Measurements from ENCODE around the gene ANKS1A. TPM values are rescaled to one million over a fixed set of nuclear protein-coding genes. Genes with fewer than 3 reads are reported as not detected.

Gene ANKS1A
- total and polyA plus RNA-seq, 2 of the 4 experiments (the other 2 are of a cell fraction), result 7.2 to 7.5 TPM

DNA sequence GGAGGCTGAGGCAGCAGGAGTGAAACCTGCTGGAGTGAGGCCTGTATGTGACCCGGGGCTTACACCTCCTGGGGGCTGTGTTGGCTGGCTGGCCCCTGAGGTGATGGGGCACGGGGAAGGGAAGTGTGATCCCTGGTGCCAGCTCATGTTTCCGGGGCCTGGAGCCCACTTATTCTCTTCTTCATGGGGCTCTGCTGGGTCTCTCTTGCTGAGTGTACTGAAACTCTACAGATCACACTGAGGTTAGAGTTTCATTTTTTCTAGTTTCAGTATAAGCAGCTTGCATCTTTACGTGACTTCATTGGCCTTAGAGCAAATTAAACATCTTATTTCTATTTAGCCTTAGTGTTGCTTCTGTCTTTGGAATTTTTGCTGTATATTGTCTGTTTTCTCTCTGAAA lies 96.2 kb downstream of the ANKS1A start:
- Histone ChIP-seq H3K27ac (ENCODE audit: insufficient read depth, low read length) (no peak overlapping the region), H3K79me1 (ENCODE audit: low read depth in 1 of 2, low read length in 2 of 2) (0 out of 4 replicates have a peak, but pooled peaks cover 0 to 5% of the 10 kb centered on the region in 2 experiments), H3K4me3 (ENCODE audit: insufficient read depth, low read depth, low read length) (no peak overlapping the region), H3K9me1 (ENCODE audit: insufficient read depth, low read length) (peaks cover 13% of the 10 kb centered on the region), H3K14ac (replicated peaks; ENCODE audit: low read depth, low read length) (no peak overlapping the region), H3K4me1 (ENCODE audit: control insufficient read depth, insufficient read depth, low read length) (peaks cover 8% of the 10 kb centered on the region), H4K20me1 (ENCODE audit: insufficient read depth, low read length) (no peaks in the 10 kb centered on the region; the same call in 1 of the 2 replicates), H3K56ac (ENCODE audit: extremely low read depth, insufficient read depth, low read length) (no peak overlapping the region), H4K8ac (ENCODE audit: low read depth in 2 of 2, low read length in 2 of 2) (no peak overlapping the region), H4K5ac (ENCODE audit: low read depth, low read length) (no peak overlapping the region), H2AK9ac (replicated peaks; ENCODE audit: low read depth, low read length, poor library complexity) (no peak overlapping the region), H3K36me3 (ENCODE audit: control insufficient read depth, insufficient read depth, low read length) (0 out of 2 replicates have a peak, but pooled peaks cover 4% of the 10 kb centered on the region), H2BK5ac (ENCODE audit: low read depth, low read length, poor library complexity, severe bottlenecking) (no peak overlapping the region), H3K9ac (ENCODE audit: low read depth, low read length) (no peak overlapping the region), H2AK5ac (ENCODE audit: low read depth, low read length) (no peak overlapping the region), H2AFZ (replicated peaks; ENCODE audit: low read length, poor library complexity) (no peak overlapping the region), H3K27me3 (ENCODE audit: control insufficient read depth, insufficient read depth, low read length) (no peaks in the 10 kb centered on the region), H3K23ac (ENCODE audit: low read depth, low read length) (no peak overlapping the region), H2BK15ac (ENCODE audit: low read depth, low read length) (no peak overlapping the region), H4K91ac (ENCODE audit: insufficient read depth, low read depth, low read length) (no peak overlapping the region), H2BK20ac (ENCODE audit: low read depth, low read length) (no peak overlapping the region), H3K4ac (ENCODE audit: low read depth, low read length) (no peak overlapping the region), H3K9me3 (ENCODE audit: control insufficient read depth, insufficient read depth, low read length) (no peaks in the 10 kb centered on the region), H3K4me2 (ENCODE audit: low read depth, low read length) (no peak overlapping the region), H3K18ac (ENCODE audit: low read depth, low read length) (no peak overlapping the region), H2BK120ac (ENCODE audit: low read depth, low read length) (no peak overlapping the region)
- dilution Hi-C loops (cut with HindIII; ENCODE audit: low sequenced_read_pairs, unreplicated experiment) (no loop called here), in situ Hi-C loops (cut with MboI; ENCODE audit: low sequenced_read_pairs) (loop anchor here (5.0 to 10.0 kb wide), 3 partner anchors 152 to 257 kb away; no protein-coding TSS in a partner anchor), intact Hi-C loops (cut with micrococcal nuclease) (no loop called here)
- CTCF ChIA-PET, result interaction anchor here (1.5 kb wide), 1 partner anchor 155 kb away, joined by 5 read pairs; no protein-coding TSS in a partner anchor
- no TSS peak for BruUV-seq (replicated peaks)
- POLR2A ChIA-PET (ENCODE audit: unreplicated experiment), result no interaction called here
- no peak for ATAC-seq (ENCODE audit: low read depth)
- WGBS, 2 experiments (ENCODE audit: extremely low coverage in 2 of 2, insufficient read length in 1 of 2), result 100% methylated on average over 1 of the region's 4 CpGs; no CpG with 5 or more reads in 1 of the 2 experiments
- DNase-seq, result no peak
- TF ChIP-seq FOS (IDR thresholded peaks at IDR 0.05; ENCODE audit: low read depth, low read length) (no peak), MAZ (IDR thresholded peaks at IDR 0.05; ENCODE audit: borderline replicate concordance, low read depth, low read length) (no peak), RFX5 (IDR thresholded peaks at IDR 0.05; ENCODE audit: low read depth, low read length) (no peak), RAD21 (IDR thresholded peaks at IDR 0.05; ENCODE audit: low read length) (no peak), CEBPB (IDR thresholded peaks at IDR 0.05; ENCODE audit: low read depth, low read length) (no peak), RCOR1 (IDR thresholded peaks at IDR 0.05; ENCODE audit: insufficient replicate concordance, low read length) (no peak), SMC3 (IDR thresholded peaks at IDR 0.05; ENCODE audit: low read depth, low read length) (no peak), BHLHE40 (IDR thresholded peaks at IDR 0.05; ENCODE audit: low read depth, low read length) (no peak), CHD1 (IDR thresholded peaks at IDR 0.05; ENCODE audit: low read depth, low read length) (no peak), NFE2L2 (IDR thresholded peaks at IDR 0.05; ENCODE audit: low read depth, low read length) (no peak), POLR2A (IDR thresholded peaks at IDR 0.05; ENCODE audit: low read depth, low read length) (no peak)
- TF ChIP-seq, protein P1, sequence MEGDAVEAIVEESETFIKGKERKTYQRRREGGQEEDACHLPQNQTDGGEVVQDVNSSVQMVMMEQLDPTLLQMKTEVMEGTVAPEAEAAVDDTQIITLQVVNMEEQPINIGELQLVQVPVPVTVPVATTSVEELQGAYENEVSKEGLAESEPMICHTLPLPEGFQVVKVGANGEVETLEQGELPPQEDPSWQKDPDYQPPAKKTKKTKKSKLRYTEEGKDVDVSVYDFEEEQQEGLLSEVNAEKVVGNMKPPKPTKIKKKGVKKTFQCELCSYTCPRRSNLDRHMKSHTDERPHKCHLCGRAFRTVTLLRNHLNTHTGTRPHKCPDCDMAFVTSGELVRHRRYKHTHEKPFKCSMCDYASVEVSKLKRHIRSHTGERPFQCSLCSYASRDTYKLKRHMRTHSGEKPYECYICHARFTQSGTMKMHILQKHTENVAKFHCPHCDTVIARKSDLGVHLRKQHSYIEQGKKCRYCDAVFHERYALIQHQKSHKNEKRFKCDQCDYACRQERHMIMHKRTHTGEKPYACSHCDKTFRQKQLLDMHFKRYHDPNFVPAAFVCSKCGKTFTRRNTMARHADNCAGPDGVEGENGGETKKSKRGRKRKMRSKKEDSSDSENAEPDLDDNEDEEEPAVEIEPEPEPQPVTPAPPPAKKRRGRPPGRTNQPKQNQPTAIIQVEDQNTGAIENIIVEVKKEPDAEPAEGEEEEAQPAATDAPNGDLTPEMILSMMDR (conservative IDR thresholded peaks at IDR 0.05; ENCODE audit: low read depth, low read length), result no peak
- TF ChIP-seq, protein P2, sequence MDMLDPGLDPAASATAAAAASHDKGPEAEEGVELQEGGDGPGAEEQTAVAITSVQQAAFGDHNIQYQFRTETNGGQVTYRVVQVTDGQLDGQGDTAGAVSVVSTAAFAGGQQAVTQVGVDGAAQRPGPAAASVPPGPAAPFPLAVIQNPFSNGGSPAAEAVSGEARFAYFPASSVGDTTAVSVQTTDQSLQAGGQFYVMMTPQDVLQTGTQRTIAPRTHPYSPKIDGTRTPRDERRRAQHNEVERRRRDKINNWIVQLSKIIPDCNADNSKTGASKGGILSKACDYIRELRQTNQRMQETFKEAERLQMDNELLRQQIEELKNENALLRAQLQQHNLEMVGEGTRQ (IDR thresholded peaks at IDR 0.05; ENCODE audit: low read depth, low read length), result no peak
- TF ChIP-seq, protein P3, sequence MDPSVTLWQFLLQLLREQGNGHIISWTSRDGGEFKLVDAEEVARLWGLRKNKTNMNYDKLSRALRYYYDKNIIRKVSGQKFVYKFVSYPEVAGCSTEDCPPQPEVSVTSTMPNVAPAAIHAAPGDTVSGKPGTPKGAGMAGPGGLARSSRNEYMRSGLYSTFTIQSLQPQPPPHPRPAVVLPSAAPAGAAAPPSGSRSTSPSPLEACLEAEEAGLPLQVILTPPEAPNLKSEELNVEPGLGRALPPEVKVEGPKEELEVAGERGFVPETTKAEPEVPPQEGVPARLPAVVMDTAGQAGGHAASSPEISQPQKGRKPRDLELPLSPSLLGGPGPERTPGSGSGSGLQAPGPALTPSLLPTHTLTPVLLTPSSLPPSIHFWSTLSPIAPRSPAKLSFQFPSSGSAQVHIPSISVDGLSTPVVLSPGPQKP (IDR thresholded peaks at IDR 0.05; ENCODE audit: borderline replicate concordance, low read depth, low read length), result no peak

All from IMR-90 (cell line).